A549 (cell line): ENCODE measurements around the gene FGD2.

Experiments used
- CEBPB ChIP-seq, 2 experiments: fragments of >200 bp in 1 of 2; sonication (Bioruptor Twin) in 1 of 2; formaldehyde crosslinking in 1 of 2; IDR thresholded peaks; 2 replicates each; pipeline ENCODE4 v1.6.1; 2012 to 2016
- EP300 ChIP-seq, 2 experiments: fragments of >200 bp; sonication (Bioruptor Twin); formaldehyde crosslinking; IDR thresholded peaks; 2 replicates in 1 of 2; 3 replicates in 1 of 2; pipeline ENCODE4 v1.6.1; 2016 to 2017
- HEYL ChIP-seq: fragments of 250-450 bp; sonication (Bioruptor Pico); IDR thresholded peaks from 2 replicates; pipeline ENCODE4 v1.8.0; 2021; ENCODE audit warnings: mild to moderate bottlenecking, moderate library complexity
- JUN ChIP-seq, 2 experiments: fragments of >200 bp; sonication (Bioruptor Twin); formaldehyde crosslinking; IDR thresholded peaks; 2 replicates in 1 of 2; 3 replicates in 1 of 2; pipeline ENCODE4 v1.6.1; 2016 to 2017
- JUNB ChIP-seq: fragments of >200 bp; sonication (Bioruptor Twin); formaldehyde crosslinking; IDR thresholded peaks from 2 replicates; pipeline ENCODE4 v1.6.1; 2016
- MAFK ChIP-seq: fragments of 450-650 bp; IDR thresholded peaks from 2 replicates; pipeline ENCODE4 v1.6.1; 2014; ENCODE audit not compliant: partially characterized antibody
- POLR2A ChIP-seq: IDR thresholded peaks from 2 replicates; pipeline ENCODE4 v1.6.1; 2012; ENCODE audit warnings: mild to moderate bottlenecking, low read length
- POLR2AphosphoS2 ChIP-seq: conservative IDR thresholded peaks from 2 replicates; pipeline ENCODE4 v1.6.1; 2012; ENCODE audit warnings: low read length, improper control_type of control experiment, inconsistent platforms
- TF ChIP-seq, protein P1 (sequence below): fragments of >200 bp; sonication (Bioruptor Twin); formaldehyde crosslinking; IDR thresholded peaks from 3 replicates; pipeline ENCODE4 v1.5.1; 2016
- TF ChIP-seq, protein P2 (sequence below): fragments of 450-650 bp; IDR thresholded peaks from 2 replicates; pipeline ENCODE4 v1.6.1; 2014; ENCODE audit warnings: antibody characterized with exemption
- TF ChIP-seq, protein P3 (sequence below): IDR thresholded peaks from 2 replicates; pipeline ENCODE4 v1.6.1; 2012
- TF ChIP-seq, protein P4 (sequence below): fragments of >200 bp; sonication (Bioruptor Twin); formaldehyde crosslinking; IDR thresholded peaks from 3 replicates; pipeline ENCODE4 v1.6.1; 2016

DNA sequence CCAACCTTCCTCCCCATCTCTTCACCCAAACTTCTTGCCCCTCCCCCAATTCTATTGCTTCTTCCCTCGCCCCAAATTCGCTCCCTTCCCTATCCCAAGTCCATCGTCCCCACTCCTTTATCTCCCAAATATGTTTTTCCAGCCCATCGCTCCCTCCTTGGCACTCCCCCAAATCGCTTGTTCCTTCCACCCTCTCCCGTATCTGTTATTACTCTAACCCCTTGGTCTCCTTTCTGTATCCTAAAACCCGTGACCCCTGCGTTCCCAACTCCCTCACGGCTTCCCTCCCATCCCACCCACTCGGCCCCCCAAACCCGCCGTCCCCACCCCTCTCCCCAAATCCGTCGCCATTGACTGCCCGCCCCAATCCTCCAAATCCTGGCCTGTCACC is 20.0 kb upstream of the FGD2 start:
- TF ChIP-seq POLR2A (no peak), JUN (IDR thresholded peaks at IDR 0.05) (no peak), JUNB (no peak), CEBPB (IDR thresholded peaks at IDR 0.05) (no peak), MAFK (no peak), POLR2AphosphoS2 (no peak), HEYL (CRISPR knock-in tag) (no peak), EP300 (IDR thresholded peaks at IDR 0.05) (no peak)
- TF ChIP-seq, protein P1, sequence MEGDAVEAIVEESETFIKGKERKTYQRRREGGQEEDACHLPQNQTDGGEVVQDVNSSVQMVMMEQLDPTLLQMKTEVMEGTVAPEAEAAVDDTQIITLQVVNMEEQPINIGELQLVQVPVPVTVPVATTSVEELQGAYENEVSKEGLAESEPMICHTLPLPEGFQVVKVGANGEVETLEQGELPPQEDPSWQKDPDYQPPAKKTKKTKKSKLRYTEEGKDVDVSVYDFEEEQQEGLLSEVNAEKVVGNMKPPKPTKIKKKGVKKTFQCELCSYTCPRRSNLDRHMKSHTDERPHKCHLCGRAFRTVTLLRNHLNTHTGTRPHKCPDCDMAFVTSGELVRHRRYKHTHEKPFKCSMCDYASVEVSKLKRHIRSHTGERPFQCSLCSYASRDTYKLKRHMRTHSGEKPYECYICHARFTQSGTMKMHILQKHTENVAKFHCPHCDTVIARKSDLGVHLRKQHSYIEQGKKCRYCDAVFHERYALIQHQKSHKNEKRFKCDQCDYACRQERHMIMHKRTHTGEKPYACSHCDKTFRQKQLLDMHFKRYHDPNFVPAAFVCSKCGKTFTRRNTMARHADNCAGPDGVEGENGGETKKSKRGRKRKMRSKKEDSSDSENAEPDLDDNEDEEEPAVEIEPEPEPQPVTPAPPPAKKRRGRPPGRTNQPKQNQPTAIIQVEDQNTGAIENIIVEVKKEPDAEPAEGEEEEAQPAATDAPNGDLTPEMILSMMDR = no peak
- TF ChIP-seq, protein P2, sequence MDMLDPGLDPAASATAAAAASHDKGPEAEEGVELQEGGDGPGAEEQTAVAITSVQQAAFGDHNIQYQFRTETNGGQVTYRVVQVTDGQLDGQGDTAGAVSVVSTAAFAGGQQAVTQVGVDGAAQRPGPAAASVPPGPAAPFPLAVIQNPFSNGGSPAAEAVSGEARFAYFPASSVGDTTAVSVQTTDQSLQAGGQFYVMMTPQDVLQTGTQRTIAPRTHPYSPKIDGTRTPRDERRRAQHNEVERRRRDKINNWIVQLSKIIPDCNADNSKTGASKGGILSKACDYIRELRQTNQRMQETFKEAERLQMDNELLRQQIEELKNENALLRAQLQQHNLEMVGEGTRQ = no peak
- TF ChIP-seq, protein P3, sequence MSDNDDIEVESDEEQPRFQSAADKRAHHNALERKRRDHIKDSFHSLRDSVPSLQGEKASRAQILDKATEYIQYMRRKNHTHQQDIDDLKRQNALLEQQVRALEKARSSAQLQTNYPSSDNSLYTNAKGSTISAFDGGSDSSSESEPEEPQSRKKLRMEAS = no peak
- TF ChIP-seq, protein P4, sequence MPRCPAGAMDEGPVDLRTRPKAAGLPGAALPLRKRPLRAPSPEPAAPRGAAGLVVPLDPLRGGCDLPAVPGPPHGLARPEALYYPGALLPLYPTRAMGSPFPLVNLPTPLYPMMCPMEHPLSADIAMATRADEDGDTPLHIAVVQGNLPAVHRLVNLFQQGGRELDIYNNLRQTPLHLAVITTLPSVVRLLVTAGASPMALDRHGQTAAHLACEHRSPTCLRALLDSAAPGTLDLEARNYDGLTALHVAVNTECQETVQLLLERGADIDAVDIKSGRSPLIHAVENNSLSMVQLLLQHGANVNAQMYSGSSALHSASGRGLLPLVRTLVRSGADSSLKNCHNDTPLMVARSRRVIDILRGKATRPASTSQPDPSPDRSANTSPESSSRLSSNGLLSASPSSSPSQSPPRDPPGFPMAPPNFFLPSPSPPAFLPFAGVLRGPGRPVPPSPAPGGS = no peak
